CD4-positive, alpha-beta T cell (primary cell): Measurements from ENCODE around the gene MS4A6E. TPM values are rescaled to one million over a fixed set of nuclear protein-coding genes. Genes with fewer than 3 reads are reported as not detected.

Experiments used
- ATAC-seq: fragments of 200-7000 bp; cut with Tn5 transposase; one replicate; pipeline ENCODE4 v1.10.0; 2022; ENCODE audit warnings: mild to moderate bottlenecking; ENCODE audit not compliant: poor library complexity
- CTCF ChIA-PET: fragments of 350-600 bp; sonication (Branson Sonifier 250); formaldehyde crosslinking; loops from one replicate; lab custom pipeline; 2021; ENCODE audit warnings: antibody characterized with exemption, inconsistent platforms; lab: Charles Lee
- POLR2A ChIA-PET: fragments of 350-600 bp; sonication (Branson Sonifier 250); formaldehyde crosslinking; loops from one replicate; lab custom pipeline; 2021; ENCODE audit warnings: antibody characterized with exemption, inconsistent platforms; lab: Charles Lee
- DNase-seq, 14 experiments: peaks; one replicate each; pipeline ENCODE4 v3.0.0-alpha.2; 2013 to 2020; ENCODE audit warnings: mixed read lengths in 2 of 14
- H3K27ac ChIP-seq, 2 donors: one replicate each; pipeline versions ENCODE4 v1.5.1 to v1.7.0; 2013; ENCODE audit warnings: low read length in 2 of 2, low read depth in 1 of 2, mild to moderate bottlenecking in 1 of 2
- H3K27me3 ChIP-seq, 2 experiments: 1 replicate in 1 of 2; 2 replicates in 1 of 2; pipeline versions ENCODE4 v1.6.1 to v1.7.0; 2013; ENCODE audit warnings: low read length in 2 of 2, control low read depth in 1 of 2, mild to moderate bottlenecking in 1 of 2, moderate library complexity in 1 of 2; ENCODE audit not compliant: insufficient read depth in 2 of 2, control insufficient read depth in 1 of 2
- H3K36me3 ChIP-seq: one replicate; pipeline ENCODE4 v1.6.1; 2013; ENCODE audit warnings: low read length, control low read depth; ENCODE audit not compliant: insufficient read depth
- H3K4me1 ChIP-seq: one replicate; pipeline ENCODE4 v1.6.1; 2013; ENCODE audit warnings: low read length, control low read depth; ENCODE audit not compliant: insufficient read depth
- H3K4me3 ChIP-seq: one replicate; pipeline ENCODE4 v1.5.1; 2013; ENCODE audit warnings: mild to moderate bottlenecking, low read length, moderate library complexity
- H3K9me3 ChIP-seq, 2 experiments: 1 replicate in 1 of 2; 2 replicates in 1 of 2; pipeline versions ENCODE4 v1.6.1 to v1.7.0; 2013; ENCODE audit warnings: low read length in 2 of 2, mild to moderate bottlenecking in 2 of 2, control low read depth in 1 of 2, moderate library complexity in 1 of 2; ENCODE audit not compliant: control insufficient read depth in 1 of 2, insufficient read depth in 1 of 2
- H3K27ac Mint-ChIP-seq: one replicate; pipeline ENCODE4 v1.8.0; 2020; ENCODE audit warnings: mixed read lengths
- H3K27me3 Mint-ChIP-seq: one replicate; pipeline ENCODE4 v1.8.0; 2021; ENCODE audit warnings: mixed read lengths
- H3K36me3 Mint-ChIP-seq: one replicate; pipeline ENCODE4 v1.8.0; 2021; ENCODE audit warnings: low read depth, mixed read lengths
- H3K4me1 Mint-ChIP-seq: one replicate; pipeline ENCODE4 v1.8.0; 2021; ENCODE audit warnings: low read depth, mixed read lengths
- H3K4me3 Mint-ChIP-seq: one replicate; pipeline ENCODE4 v1.8.0; 2020; ENCODE audit warnings: mild to moderate bottlenecking, mixed read lengths
- H3K9me3 Mint-ChIP-seq: one replicate; pipeline ENCODE4 v1.8.0; 2020; ENCODE audit warnings: mixed read lengths
- intact Hi-C, 2 experiments: fragments of 100-400 bp; cut with DNase I in 1 of 2; cut with micrococcal nuclease in 1 of 2; formaldehyde crosslinking; loops; one replicate each; pipeline versions ENCODE4 v1.15.1 to v1.9.0; 2023 to 2025; cut with DNase I, micrococcal nuclease
- total RNA-seq, 174 experiments: library from RNA in 2 of 174; stranded (reverse) in 2 of 174; gene quantifications; one replicate each; pipeline ENCODE4 v1.2.3 and lab custom pipeline; 2021 to 2026
- TF ChIP-seq, protein P1 (sequence below): fragments of 200-600 bp; IDR thresholded peaks from one replicate; pipeline ENCODE4 v1.8.0; 2022; ENCODE audit warnings: antibody characterized with exemption, mild to moderate bottlenecking

MS4A6E gene
- total RNA-seq, 2 experiments from 2014 or later, result not detected

DNA sequence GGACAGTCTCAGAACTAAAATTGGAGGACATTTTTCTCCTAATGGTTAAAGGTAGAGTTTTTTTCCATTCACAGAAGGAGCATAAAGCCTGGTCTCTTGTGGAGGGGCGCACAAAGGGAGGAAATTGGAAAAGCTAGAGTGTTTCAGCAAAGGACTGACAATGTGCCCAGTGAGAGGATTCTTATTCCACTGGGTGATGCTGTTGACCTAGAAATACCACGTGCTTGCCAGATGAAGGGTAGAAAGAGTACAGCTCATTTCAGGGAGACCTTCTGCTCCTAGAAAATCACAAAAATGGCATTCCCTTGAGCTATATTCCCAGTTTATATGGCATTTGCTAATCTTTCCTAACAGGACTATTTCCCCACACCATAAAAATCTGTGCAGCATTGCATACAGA, 21.1 kb downstream of the MS4A6E start:
- no peak overlapping the region for H3K27ac Mint-ChIP-seq
- CTCF ChIA-PET, result no interaction called here
- H3K9me3 Mint-ChIP-seq, result no peaks in the 10 kb centered on the region

DNA sequence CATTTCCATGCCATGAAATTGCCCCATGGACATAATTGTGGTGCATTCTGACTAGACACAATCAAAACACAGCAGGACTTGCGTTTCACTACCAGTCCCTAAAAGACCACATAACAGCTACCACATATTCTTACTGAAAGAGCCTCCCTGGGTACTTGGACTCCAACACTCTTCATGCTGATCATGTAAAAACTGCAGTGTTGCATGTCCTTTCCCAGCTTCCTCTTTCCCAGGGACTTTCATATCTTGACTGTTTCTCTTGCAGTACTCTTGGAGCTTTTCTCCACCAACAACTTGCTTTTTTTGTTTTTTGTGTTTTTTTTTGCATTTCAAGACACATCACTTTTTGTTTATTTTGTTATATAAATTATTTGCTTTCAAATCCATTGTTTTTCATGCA, 22.9 kb downstream of the MS4A6E start:
- no peak overlapping the region for H3K4me3 ChIP-seq
- CTCF ChIA-PET, result no interaction called here
- TF ChIP-seq, protein P1, sequence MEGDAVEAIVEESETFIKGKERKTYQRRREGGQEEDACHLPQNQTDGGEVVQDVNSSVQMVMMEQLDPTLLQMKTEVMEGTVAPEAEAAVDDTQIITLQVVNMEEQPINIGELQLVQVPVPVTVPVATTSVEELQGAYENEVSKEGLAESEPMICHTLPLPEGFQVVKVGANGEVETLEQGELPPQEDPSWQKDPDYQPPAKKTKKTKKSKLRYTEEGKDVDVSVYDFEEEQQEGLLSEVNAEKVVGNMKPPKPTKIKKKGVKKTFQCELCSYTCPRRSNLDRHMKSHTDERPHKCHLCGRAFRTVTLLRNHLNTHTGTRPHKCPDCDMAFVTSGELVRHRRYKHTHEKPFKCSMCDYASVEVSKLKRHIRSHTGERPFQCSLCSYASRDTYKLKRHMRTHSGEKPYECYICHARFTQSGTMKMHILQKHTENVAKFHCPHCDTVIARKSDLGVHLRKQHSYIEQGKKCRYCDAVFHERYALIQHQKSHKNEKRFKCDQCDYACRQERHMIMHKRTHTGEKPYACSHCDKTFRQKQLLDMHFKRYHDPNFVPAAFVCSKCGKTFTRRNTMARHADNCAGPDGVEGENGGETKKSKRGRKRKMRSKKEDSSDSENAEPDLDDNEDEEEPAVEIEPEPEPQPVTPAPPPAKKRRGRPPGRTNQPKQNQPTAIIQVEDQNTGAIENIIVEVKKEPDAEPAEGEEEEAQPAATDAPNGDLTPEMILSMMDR, result no peak
- peaks cover 4 to 6% of the 10 kb centered on the region in 2 experiments for H3K27me3 ChIP-seq
- H3K4me3 Mint-ChIP-seq, result no peak overlapping the region
- intact Hi-C loops, result no loop called here
- no peaks in the 10 kb centered on the region for H3K4me1 ChIP-seq
- no peak overlapping the region for H3K27ac Mint-ChIP-seq
- no peaks in the 10 kb centered on the region for H3K36me3 Mint-ChIP-seq
- POLR2A ChIA-PET, result no interaction called here
- DNase-seq (no peak), ATAC-seq (no peak)
- no peaks in the 10 kb centered on the region for H3K4me1 Mint-ChIP-seq
- no peaks in the 10 kb centered on the region for H3K36me3 ChIP-seq
- peaks cover 21% of the 10 kb centered on the region for H3K27me3 Mint-ChIP-seq
- H3K9me3 Mint-ChIP-seq, result peaks cover 2% of the 10 kb centered on the region
- no peak overlapping the region for H3K27ac ChIP-seq
- no peaks in the 10 kb centered on the region for H3K9me3 ChIP-seq

More for the DNA sequence above, 21.1 kb downstream of the MS4A6E start:
- Mint-ChIP-seq H3K27me3 (peaks cover 26% of the 10 kb centered on the region), H3K4me1 (no peaks in the 10 kb centered on the region), H3K36me3 (no peaks in the 10 kb centered on the region), H3K4me3 (no peak overlapping the region)
- H3K9me3 ChIP-seq, result no peaks in the 10 kb centered on the region
- DNase-seq (no peak), ATAC-seq (no peak)
- H3K4me1 ChIP-seq, result no peaks in the 10 kb centered on the region
- H3K27me3 ChIP-seq, result peaks cover 4 to 10% of the 10 kb centered on the region in 2 experiments
- no peak overlapping the region for H3K27ac ChIP-seq
- no peaks in the 10 kb centered on the region for H3K36me3 ChIP-seq
- TF ChIP-seq, protein P1, result no peak
- intact Hi-C loops, result no loop called here
- POLR2A ChIA-PET, result no interaction called here
- no peak overlapping the region for H3K4me3 ChIP-seq

DNA sequence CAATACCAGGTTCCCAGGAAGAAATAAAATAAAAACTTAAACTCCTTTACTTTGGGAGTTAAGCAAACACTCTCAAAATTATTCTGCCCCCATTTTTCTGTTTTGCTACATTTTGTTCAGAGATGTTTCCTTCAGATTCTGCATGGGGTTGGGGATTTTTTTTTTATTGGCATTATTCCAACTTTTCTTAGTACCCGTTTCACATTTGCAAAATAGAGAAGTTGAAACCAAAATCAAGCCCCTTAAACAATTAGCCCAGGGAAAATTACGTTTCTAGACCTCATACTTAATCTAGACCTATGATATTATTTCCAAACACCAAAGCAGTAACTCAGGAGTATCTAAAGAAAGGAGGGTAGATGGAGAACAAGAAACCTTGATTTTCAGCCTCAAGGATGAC, 30.7 kb downstream of the MS4A6E start:
- CTCF ChIA-PET, result no interaction called here

More for the DNA sequence above, 30.7 kb downstream of the MS4A6E start:
- TF ChIP-seq, protein P1, result no peak
- H3K27ac Mint-ChIP-seq, result no peak overlapping the region
- H3K4me3 ChIP-seq, result no peak overlapping the region
- POLR2A ChIA-PET, result no interaction called here
- no peaks in the 10 kb centered on the region for H3K36me3 ChIP-seq
- no peaks in the 10 kb centered on the region for H3K4me1 ChIP-seq
- no peak overlapping the region for H3K4me3 Mint-ChIP-seq
- H3K27me3 ChIP-seq, result no peaks in the 10 kb centered on the region
- no peaks in the 10 kb centered on the region for H3K36me3 Mint-ChIP-seq
- peaks cover 3% of the 10 kb centered on the region for H3K27me3 Mint-ChIP-seq
- no peak overlapping the region for H3K27ac ChIP-seq
- DNase-seq (no peak), ATAC-seq (no peak)
- peaks cover 0 to 8% of the 10 kb centered on the region in 2 experiments for H3K9me3 ChIP-seq
- intact Hi-C loops, result no loop called here
- H3K4me1 Mint-ChIP-seq, result no peaks in the 10 kb centered on the region
- H3K9me3 Mint-ChIP-seq, result peaks cover 2% of the 10 kb centered on the region
